LNCaP clone FGC (cell line): ENCODE results near the gene OSBPL2.

Source experiments
- DNase-seq: peaks from one replicate; pipeline ENCODE4 v3.0.0-alpha.2; 2011; ENCODE audit warnings: low read depth
- H3K4me3 ChIP-seq: 2 replicates; pipeline ENCODE4 v1.5.1; 2011; ENCODE audit warnings: mild to moderate bottlenecking, low read depth, low read length, control low read depth
- TF ChIP-seq, protein P1 (sequence below): IDR thresholded peaks from 2 replicates; pipeline ENCODE4 v1.5.1; 2012; ENCODE audit warnings: mild to moderate bottlenecking; ENCODE audit not compliant: control insufficient read depth, insufficient read depth; ENCODE audit errors: extremely low read depth

The OSBPL2 gene

DNA sequence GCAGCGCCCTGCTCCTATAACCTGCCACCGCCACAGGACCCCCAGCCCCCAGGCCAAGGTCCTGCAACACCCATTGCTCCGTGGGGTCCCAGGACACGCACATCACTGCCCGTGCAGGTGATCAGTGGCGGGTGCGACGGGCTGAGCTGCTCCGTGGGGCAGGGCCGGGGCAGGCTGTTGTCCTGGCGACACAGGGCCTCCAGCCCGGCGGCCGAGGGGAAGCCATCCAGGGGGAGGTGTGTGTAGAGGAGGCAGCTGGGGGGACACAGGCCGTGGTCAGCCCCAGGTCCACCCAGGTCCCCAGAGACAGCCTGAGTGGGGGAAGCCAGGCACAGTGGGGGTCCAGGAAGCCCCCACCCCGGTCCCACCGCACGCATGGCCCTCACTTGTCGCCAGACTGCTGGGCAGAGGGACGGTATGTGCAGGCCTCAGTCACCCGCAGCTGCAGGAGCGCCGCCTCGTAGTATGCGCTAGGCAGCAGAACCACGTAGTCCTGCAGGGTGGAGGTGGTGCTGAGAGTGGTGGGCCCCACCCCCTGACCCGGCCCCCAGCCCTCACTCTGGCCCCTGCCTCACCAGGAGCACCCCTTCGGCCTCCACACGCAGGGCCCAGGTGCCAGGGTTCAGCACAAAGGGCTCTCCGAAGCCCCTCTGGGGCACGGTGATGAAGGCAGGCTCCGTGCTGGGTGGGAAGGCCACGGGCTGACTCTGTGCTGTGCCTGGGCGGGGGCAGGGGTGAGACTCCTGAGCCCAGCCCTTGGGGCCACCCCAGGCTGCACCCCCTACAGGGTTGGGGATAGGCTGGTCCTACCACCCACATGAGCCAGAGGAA lies 94.9 kb downstream of the OSBPL2 start:
- no peak for DNase-seq
- TF ChIP-seq, protein P1, sequence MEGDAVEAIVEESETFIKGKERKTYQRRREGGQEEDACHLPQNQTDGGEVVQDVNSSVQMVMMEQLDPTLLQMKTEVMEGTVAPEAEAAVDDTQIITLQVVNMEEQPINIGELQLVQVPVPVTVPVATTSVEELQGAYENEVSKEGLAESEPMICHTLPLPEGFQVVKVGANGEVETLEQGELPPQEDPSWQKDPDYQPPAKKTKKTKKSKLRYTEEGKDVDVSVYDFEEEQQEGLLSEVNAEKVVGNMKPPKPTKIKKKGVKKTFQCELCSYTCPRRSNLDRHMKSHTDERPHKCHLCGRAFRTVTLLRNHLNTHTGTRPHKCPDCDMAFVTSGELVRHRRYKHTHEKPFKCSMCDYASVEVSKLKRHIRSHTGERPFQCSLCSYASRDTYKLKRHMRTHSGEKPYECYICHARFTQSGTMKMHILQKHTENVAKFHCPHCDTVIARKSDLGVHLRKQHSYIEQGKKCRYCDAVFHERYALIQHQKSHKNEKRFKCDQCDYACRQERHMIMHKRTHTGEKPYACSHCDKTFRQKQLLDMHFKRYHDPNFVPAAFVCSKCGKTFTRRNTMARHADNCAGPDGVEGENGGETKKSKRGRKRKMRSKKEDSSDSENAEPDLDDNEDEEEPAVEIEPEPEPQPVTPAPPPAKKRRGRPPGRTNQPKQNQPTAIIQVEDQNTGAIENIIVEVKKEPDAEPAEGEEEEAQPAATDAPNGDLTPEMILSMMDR = no peak
- H3K4me3 ChIP-seq = no peak overlapping the region

DNA sequence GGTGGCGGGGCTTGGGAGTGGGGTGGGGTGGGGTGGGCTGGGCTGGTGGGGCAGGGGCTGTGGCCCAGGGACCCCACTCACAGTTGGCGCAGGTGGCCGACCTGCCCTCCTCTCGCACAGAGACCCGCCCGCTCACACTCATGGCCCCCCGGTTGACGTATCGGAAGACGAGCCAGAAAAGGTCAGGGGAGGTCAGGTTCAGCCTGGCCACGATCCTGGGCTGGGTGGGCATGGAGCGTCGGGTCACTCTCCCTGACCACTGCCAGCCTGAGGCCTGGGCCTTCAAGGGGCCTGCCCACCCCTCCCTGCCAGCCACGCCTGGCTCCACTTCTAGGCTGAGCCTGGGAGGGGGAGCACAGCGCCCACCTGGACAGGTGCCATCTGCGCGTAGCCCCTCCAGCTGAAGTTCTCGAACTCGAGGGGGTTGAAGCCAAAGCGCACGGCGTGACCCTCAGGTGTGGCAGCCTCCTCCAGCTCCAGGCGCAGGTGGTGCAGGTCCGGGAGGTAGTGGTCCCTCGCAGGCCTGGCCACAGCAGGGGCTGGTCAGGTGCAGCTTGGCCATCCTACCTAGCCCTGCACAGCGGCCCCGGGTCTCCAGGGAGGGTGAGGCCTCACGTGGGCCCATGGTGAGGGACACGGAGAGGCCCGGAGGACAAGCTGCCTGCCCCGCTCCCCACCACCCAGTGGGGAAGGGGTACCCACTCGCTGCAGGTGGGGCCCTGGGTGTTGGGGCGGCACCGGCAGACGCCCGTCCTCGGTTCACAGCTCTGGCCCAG lies 95.7 kb downstream of the OSBPL2 start:
- no peak for DNase-seq
- no peak overlapping the region for H3K4me3 ChIP-seq
- TF ChIP-seq, protein P1 = no peak

DNA sequence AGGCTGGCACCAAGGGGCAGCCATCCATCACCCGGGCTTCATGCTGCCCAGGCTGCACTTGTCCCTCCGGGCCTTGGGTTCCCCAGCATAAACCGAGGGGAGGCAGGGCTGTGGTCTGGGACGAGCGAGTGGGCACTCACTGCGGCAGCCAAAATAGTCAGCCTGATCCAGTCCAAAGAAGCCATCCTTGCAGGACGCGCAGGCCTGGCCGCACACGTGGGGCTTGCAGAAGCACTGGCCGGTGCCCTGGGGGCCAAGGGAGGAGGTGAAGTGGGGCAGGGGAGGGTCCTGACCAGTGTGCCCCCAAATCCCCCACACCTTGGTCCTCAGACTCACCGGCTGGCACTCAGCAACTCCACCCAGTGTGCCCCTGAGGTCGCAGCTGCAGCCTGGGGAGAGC lies 96.6 kb downstream of the OSBPL2 start:
- DNase-seq = no peak
- no peak overlapping the region for H3K4me3 ChIP-seq
- TF ChIP-seq, protein P1 = no peak

DNA sequence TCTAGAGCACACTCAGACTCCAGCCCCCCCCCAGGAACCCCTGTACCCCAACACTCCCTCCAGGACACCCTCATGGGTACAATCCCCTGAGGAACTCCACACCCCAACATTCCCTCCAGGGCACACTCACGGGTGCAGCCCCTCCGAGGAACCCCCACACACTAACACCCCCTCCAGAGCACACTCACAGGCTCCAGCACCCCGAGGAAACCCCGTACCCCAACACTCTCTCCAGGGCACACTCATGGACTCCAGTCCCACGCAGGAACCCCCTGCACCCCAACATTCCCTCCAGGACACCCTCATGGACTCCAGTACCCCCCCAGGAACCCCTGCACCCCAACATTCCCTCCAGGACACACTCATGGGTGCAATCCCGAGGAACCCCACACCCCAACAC lies 97.2 kb downstream of the OSBPL2 start:
- no peak for DNase-seq
- TF ChIP-seq, protein P1 = no peak
- no peak overlapping the region for H3K4me3 ChIP-seq

DNA sequence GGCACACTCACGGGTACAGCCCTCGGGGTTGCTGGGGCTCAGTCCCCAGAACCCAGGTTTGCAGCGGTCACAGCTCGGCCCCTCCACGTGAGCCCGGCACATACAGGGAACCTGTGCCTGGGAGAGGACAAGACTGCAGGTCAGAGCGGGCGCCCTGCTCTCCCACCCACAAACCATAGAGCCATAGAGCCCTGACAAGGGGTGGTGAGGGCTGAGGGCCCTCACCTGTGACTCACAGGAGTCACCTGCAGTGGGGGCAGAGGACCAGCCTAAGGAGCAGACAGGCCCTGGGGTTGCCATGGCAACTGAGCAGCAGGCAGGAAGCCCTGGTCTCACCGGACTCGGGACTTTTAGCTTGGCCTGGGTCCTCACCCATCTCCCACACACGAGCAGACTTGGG lies 98.0 kb downstream of the OSBPL2 start:
- no peak for DNase-seq
- TF ChIP-seq, protein P1 = no peak

DNA sequence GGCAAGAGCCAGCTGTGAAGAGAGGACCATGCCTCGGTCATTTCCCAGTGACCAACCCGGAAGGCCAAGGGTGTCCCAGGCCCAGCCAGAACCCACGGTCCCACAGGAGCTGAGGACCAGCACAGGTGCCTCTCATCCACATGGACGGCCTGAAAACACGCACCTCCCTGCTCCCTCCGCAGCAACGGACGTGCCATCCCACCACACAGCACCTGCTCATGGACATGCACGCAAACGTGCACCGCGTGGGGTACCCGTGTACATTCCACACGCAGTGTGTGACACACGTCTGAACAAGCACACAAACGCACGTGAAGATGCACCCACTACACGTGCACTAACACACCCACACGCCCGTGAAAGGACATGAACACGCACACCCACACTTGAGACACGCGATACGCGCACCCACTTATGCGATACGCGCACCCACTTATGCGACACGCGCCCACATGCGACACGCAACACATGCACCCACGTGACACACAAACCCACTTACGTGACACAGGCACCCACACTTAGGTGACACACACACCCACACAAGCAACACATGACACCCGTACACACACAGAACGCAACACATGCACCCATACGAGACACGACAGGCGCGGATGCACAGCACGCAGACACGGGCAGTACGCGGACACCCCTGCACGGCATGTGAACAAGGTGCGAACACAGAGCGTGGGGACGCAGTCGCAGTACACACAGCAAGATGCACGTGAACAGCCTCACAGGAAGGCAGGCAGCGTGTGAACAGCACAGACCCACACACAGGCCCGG lies 98.6 kb downstream of the OSBPL2 start:
- TF ChIP-seq, protein P1 = no peak
- no peak for DNase-seq
- no peak overlapping the region for H3K4me3 ChIP-seq

More for the DNA sequence above, 98.0 kb downstream of the OSBPL2 start:
- H3K4me3 ChIP-seq = no peak overlapping the region
